GOT3 (cell line): ENCODE measurements around the gene MAEA.

Experiments used
- DNase-seq: peaks from one replicate; lab custom pipeline; 2025; ENCODE audit warnings: mixed read lengths; lab: John Stamatoyannopoulos, UW

The MAEA gene

DNA sequence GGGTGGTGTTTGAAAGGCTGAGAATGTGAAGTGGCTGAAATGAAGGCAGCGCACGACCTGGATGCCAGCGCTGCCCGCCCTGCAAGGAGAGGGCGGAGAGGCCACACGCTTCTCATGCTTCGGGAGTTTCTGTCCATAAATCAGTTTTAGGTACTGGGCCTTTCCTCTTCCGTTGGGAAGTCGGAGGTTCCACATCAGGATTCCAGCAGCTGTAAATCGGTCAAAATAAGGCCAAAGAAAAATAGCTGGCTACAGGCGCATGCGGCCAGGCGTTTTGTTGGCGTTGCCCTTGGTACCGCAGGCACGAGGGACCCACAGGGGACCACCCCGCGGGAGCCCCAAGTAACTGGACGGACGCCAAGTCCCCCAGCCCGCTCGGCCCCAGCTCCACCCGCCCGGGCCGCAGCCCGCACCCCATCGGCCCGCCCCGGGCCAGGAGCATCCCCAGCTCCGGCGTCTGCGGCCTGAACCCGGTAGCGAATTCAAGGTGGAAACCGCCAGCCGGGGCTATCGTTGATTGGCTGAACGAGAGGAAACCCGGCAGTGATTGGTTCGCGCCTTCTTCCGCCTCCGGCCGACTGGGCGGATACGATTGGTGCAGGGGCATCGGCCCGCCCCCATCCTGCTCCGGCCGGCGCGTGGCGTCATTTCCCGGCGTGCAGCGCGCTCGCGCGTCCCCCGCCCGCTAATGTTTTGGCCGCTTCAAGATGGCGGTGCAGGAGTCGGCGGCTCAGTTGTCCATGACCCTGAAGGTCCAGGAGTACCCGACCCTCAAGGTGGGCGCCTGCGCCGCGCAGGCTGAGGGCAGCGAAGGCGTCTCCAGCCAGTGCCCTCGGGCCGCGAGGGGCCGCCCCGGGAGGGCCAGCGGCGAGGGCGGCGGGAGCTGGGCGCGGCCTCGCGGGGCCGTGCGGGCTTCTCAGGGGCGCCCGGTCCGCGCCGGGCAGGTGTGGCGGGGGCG is at the start of gene MAEA:
MAEA (plus strand) TSS at position 685 of the 958 bp plus-strand sequence; CDS start at position 708, 23 bp downstream.
- DNase-seq = peak; percentile 81

- no peak for DNase-seq
Observed at GRCh38 chr4:1239950-1240307, 49.8 kb upstream of the MAEA start.

DNA sequence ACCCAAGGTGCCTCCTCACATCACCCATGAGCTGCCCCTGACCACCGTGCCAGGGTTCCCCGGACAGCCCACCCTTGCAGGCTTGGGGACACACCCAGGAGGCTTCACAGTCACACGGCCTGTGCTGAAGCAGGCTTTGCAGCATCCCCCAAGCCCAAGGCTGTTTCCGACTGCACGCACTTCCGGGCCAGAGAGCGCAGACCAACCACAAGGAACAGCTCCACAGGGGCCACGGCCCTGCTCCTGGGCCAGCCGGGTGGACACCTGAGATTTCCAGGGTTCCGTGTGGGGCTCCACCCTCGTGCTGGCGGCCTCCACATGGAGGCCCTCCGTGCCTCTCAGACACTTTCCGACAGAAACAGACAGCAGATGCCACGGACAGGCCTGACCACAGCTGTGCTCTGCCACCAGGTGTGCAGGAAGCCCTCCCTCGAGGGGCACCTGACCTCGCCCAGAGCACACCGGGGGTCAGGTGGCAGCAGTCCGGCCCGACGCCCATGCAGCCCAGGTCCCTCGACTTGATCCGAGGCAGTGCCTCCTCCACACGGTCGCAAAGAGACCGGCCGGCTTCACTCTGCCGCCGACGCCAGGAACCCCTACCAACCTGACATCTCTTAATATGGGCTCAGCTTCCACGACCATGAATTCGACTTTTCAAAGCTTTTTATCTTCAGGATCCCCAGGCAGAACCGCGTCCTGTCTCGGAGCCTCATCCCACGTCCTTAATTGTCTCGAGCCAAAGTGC is 48.8 kb upstream of the MAEA start:
- DNase-seq = no peak

DNA sequence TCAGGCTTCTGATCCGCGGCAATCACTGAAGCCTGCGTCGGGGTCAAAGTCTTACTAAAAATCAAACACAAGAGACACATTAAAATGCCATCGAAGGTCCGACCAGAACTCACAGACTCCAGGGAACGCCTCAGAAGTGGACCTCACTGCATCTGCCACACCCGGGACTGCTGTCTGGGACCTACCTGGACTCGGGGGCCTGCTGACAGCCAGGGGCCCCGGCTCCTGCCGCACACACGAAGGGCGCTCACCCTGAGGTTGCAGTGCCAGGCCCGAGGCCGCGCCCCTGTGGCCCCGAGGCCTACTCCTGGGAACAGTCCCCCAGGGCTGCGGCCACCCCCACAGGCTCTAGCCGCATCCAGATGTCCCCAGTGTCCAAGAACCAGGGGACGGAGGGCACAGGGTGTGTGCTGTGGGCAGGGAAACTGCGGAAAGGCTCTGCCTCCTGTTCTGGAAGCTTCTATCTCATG is 48.2 kb upstream of the MAEA start:
- DNase-seq = no peak

GRCh38 chr4:1241936-1242505 is 47.7 kb upstream of the MAEA start:
- no peak for DNase-seq

DNA sequence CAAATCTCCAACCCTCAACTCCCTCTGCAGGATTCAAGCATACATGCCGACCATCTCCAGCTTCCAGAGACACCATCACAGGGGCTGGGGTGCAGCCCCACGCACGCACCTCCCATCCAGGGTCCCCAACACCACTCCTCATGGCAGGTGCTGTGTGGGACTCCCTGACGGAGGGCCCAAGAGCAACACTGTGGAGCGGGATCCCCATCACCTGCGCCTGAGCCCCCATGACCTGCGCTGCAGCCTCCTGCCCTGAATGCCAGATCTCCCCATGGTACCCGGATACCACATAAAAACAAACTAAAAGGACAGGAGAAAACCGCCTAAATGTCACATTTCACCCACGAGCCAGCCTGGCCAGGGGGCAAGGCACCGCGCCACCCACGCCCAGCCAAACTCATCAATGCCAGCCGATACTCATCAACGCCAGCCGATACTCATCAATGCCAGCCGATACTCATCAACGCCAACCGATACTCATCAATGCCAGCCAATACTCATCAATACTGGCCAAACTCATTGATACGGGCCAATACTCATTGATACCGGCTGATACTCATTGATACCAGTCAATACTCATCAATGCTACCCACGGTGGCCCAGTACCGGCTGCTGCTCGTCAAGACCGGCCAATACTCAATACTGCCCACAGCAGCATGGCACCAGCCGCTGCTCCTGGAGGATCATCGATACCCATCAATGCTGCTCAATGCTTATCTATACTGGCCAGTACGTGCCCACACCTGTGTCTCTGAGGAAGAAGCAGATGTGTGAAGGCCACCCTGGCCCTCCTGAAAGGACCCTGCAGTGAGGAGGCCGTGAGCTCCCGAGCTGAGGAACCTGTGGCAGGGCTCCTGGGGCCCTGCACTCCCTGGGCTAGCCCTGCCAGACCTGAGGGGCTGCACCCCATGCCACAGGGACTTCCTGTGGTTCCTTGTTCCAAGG is 46.9 kb upstream of the MAEA start:
- no peak for DNase-seq

DNA sequence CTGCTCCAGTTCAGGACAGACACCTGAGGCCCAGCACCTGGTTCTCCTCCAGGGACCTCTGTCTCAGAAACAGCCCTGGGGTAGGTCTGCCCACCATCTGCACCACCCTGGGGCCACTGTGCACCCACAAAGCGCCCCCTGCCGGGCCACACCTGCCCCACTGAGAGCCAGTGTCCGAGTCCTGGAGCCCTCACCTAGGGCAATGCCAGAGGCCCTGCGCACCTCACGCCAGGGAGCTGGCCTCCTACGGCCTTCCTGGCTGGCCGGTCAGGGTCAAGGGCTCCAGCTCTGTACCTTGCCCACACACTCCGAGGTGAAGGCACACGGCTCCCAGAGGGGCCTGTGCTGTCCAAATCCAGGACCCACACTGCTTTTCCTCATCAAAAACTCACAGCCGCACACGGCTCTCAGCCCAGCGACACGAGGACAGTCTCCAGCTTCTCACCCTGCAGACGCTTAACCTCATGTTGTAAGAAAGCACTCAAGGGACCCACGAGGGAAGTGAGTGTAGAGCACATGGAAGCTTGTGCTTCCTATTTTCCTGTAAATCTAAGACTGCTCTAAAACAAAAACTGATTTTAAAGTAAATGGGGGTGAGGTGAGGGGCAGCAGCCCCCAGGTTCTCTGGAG is 46.1 kb upstream of the MAEA start:
- DNase-seq = no peak

GRCh38 chr4:1244081-1244977 is 45.4 kb upstream of the MAEA start:
- no peak for DNase-seq

- DNase-seq = no peak
Observed at GRCh38 chr4:1244978-1245471, 44.7 kb upstream of the MAEA start.

DNA sequence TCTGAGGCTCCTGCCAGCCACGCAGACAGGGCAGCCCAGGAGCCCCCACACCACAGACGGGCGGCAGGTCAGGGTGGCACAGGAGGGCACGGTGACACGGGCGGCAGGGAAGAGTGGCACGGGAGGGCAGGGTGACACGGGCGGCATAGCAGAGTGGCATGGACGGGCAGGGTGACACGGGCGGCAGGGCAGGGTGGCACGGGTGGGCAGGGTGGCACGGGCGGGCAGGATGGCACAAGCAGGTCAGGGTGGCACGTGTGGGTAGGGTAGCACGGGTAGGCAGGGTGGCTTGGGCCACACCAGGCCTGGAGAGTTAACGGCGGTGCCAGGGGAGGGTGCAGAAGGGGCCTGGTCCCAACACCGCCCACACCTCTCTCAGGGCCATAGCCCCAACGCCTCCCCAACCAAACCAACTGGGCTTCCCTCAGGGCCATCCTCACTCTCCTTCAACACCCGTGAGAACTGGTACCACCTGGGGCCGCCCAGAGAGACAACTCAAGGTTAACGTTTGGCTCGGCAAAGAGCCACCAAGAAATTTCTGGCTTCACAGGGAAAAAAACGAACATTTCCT is 44.1 kb upstream of the MAEA start:
- no peak for DNase-seq

DNA sequence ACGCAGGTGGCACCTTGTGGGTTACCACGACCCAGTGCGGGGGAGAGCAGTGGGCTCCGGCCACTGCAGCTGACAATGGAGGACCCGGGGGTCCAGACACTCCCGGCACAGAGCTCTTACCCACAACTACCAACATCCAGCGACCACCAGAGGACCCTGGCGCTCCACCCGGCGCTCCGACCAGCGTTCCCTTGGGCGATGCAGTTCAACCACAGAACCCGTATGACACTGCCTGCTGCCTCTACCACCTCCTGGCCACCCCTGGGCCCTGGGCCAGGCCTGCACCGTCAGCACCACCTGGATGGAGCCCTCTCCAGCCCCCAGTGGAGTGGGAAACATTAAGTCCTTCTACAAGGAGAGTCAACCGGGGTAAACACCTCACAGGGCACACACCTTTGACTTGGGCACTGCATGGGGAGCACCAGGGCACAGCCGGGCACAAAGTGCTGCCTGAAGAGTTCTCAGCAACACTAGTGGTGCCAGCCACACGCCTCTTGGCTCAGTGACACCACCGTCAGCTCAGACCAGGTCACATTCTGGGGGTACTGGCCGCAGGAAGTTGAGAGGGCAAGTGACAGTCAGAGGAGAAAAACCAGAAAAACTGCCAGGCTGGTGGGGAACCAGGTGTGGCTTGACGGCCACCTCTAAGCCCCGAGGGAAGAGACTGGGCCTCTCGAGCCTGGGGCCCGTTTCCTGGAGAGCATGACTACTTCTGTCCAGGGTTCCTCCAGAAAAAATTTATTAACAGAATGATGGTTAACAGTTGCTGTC is 43.4 kb upstream of the MAEA start:
- DNase-seq = no peak

GRCh38 chr4:1246901-1247863 is 42.5 kb upstream of the MAEA start:
- no peak for DNase-seq

- DNase-seq = no peak
Observed at GRCh38 chr4:1247864-1248244, 41.8 kb upstream of the MAEA start.

GRCh38 chr4:1248245-1249147 is 41.2 kb upstream of the MAEA start, which contains the start of gene CTBP1:
TSS of gene CTBP1 (minus strand) at chr4:1249130. CDS start at chr4:1241331, 7,799 bp downstream.
- DNase-seq = peak; percentile 69

GRCh38 chr4:1249148-1249730 is 40.5 kb upstream of the MAEA start:
- peak; percentile 57 for DNase-seq
